Nucleus accumbens (tissue), 56 donors: ENCODE results near the gene HOXB3.
"Not testable (repeated sequence)": the region's sequence is repeated elsewhere in the genome, so short reads cannot be mapped to it uniquely, and the experiment has no call there.

Source experiments
- DNase-seq, 56 donors: peaks; one replicate each; lab custom pipeline; 2025; lab: John Stamatoyannopoulos, UW

Gene HOXB3

GRCh38 chr17:48510761-48511604 lies 79.1 kb downstream of the HOXB3 start:
- DNase-seq: no peak

GRCh38 chr17:48510381-48510760 lies 79.7 kb downstream of the HOXB3 start:
- DNase-seq: no peak

DNA sequence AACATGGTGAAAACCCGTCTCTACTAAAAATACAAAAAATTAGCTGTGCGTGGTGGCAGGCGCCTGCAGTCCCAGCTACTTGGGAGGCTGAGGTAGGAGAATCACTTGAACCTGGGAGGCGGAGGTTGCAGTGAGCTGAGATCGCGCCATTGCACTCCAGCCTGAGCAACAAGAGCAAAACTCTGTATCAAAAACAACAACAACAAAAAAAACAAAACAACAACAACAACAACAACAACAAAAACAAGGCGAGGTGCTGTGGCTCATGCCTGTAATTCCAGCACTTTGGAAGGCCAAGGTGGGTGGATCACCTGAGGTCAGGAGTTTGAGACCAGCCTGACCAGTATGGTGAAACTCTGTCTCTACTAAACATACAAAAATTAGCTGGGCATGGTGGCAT lies 80.3 kb downstream of the HOXB3 start:
- DNase-seq: not testable (repeated sequence)

DNA sequence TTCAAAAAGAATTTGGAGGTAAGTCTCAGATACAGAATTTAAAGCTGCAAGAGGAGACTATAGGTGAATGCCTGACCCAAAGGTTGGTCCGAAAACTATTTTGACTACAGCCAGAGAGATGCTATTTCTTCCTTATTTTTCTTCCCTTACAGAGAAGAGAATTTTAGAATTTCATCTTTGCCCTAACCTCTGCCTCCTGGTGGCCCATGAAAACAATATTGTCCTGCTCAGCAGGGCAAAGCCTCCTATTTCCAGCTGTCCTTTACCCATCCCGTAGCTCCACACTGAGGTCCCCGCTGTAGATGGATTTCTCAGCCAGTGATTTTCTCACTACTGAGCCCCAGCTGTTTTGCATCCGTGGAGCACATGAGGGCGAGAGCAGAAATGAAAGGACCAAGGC lies 83.8 kb downstream of the HOXB3 start:
- no peak for DNase-seq

DNA sequence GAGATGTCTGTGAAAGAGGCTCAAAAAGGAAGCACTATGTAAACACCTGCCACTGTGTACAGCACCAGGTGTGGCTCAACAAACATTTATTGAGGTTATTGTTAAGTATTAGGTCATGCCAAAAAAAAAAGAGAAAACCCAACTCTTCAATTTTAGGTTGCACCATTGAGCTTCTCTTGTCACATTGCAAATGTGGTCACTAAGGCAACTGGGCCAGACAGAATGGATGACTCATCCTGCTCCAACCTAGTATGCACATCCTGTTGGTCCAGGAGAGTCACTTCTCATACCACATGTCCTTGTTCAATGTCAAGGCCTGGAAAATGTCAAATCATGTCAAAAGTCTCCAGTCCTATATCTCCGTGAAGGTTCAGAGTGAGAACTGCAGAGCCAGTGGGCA lies 84.3 kb downstream of the HOXB3 start:
- DNase-seq: no peak

GRCh38 chr17:48504953-48505352 lies 85.1 kb downstream of the HOXB3 start:
- DNase-seq: no peak

- DNase-seq: no peak
Observed at GRCh38 chr17:48503747-48504146, 86.3 kb downstream of the HOXB3 start.

GRCh38 chr17:48502901-48503300 lies 87.1 kb downstream of the HOXB3 start:
- DNase-seq: no peak

DNA sequence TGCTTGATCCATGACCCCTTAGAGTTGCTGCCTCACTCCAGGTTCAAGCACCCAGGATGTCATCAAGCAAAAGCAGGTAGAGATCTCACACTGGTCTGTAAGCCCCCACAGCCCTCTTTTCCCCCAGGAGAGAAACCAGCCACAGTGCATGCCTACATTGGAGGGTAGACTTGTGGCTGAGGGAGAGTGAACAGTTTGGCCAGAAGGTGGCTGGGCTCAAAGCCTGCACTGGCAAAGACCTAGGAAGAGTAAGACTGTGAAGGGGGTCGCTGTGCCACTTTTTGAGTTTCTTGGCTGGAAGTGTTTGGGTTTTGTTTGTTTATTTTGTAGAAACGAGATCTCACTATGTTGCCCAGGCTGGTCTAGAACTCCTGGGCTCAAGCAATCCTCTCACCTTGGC lies 87.7 kb downstream of the HOXB3 start:
- DNase-seq: no peak

DNA sequence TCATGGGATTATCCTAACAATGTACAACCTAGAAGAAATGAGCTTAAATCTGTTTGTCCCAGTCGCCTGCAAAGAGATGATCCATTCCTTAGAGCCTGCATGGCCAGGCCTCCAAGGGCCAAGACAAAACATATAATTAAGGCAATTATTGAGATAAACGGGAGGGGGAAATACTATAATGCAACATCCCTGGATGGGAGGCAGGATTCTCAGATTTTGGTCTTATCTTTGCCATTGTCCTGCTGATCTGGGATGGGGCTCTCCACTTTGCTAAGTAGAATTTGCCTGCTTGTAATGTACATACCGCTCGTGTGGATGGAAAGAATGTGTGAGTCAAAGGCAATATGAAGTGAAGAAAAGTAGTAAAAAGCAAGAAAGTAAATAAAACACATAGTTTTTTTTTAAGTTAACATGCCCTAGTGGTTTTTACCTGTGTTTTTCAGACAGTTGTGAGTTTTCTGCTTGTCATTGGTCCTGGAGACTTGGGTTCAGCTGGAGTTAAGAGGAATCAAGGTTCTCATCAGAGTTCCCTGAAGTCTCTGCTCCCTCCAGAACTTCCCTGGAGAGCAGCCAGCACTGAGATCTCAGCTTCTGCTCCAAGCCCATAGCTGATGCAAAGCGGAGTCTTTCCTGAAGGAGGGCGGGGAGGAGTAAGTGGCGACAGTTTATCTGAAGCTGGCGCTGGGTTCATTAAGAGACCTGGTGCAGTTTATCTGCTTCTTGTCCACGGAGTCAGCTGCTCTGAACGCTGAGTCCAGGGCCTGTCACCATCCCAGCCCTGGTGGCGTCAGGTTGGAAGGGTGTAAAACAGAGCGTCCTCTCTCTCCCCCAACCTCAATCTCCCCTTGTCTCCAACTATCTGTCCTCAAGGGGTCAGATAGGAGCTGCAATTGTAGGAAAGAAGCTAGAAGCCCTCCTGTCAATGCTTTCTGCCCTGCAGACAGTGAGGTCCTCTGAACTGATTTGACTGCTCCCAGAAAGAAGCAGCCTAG lies 89.3 kb downstream of the HOXB3 start:
- DNase-seq: no peak

GRCh38 chr17:48499735-48500434 lies 90.2 kb downstream of the HOXB3 start:
- no peak for DNase-seq

- DNase-seq: no peak
Observed at GRCh38 chr17:48499248-48499647, 90.8 kb downstream of the HOXB3 start.
